HG03571 (cell line): ENCODE data around the gene GP1BA.

ENCODE experiments used
- ATAC-seq: cut with Tn5 transposase; IDR thresholded peaks from one replicate; pipeline ENCODE4 v1.9.1; 2021; ENCODE audit not compliant: unreplicated experiment

GP1BA gene

DNA sequence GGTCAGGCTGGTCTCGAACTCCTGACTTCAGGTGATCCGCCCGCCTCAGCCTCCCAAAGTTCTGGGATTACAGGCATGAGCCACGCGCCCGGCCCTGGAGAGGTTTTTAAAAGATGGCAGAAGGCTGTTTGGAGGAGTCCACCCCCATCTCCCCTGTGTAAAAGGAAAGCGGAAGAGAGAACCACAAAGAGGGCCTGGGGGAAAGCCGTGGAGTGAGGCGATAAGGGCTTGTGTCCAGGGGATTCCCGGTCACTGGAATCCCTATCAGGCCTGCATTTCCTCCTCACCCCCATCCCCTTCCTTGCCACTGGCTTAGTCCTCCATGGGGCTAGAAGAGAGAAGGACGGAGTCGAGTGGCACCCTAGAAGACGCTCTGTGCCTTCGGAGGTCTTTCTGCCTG, at the start of gene GP1BA:
TSS of gene GP1BA (plus strand) at position 315 of the 400 bp plus-strand sequence. CDS start 328 bp downstream, outside the sequence.
- no peak for ATAC-seq

DNA sequence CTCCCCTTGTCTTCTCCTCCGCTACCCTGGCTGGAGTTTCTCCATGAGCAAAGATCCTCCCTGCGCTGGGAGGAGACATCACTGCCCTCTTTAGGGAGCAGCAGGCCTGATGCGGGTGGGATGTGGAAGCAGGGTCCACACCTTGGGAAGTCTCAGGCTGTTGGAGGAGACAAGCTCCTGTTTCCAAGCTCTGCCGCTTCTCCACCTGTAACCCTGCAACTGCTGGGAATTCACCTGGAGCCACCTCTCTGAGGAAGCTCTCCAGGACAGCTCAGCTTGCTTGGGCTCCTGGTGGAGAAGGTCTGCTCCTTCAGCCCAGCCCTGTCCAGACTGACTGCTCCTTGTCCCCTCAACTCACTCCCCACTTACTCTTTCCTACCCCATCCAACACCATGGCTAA, 47.6 kb upstream of the GP1BA start:
- ATAC-seq, result no peak

DNA sequence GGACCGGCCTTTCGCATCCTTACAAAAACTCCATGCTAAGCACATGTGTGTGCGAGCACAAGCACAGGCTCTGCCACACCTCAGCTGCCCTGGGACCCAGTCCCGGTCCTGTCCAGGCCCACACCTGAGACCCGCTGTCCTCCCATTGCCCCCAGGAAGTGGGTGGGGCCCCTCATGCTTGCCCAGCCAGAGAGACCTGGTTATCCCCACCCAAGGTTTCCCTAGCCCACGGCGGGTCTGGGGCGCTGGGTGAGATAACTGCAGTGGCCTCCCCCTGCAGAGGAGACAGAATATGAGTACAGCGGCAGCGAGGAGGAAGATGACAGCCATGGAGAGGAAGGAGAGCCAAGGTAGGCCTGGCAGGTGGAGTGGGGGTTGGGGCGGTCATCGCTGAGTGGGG, 45.2 kb upstream of the GP1BA start:
- no peak for ATAC-seq

DNA sequence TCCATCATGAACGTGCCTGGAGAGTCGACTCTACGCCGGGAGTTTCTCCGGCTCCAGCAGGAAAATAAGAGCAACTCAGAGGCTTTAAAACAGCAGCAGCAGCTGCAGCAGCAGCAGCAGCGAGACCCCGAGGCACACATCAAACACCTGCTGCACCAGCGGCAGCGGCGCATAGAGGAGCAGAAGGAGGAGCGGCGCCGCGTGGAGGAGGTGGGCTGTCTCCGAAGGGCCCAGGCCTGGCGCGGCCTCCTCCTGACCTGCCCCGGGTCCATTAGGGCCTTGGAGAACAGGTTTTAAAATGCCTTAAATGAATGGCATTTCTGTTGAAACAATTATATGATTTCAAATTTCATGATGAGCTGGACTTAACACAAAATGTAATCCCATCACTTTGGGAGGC, 44.5 kb upstream of the GP1BA start:
- no peak for ATAC-seq

DNA sequence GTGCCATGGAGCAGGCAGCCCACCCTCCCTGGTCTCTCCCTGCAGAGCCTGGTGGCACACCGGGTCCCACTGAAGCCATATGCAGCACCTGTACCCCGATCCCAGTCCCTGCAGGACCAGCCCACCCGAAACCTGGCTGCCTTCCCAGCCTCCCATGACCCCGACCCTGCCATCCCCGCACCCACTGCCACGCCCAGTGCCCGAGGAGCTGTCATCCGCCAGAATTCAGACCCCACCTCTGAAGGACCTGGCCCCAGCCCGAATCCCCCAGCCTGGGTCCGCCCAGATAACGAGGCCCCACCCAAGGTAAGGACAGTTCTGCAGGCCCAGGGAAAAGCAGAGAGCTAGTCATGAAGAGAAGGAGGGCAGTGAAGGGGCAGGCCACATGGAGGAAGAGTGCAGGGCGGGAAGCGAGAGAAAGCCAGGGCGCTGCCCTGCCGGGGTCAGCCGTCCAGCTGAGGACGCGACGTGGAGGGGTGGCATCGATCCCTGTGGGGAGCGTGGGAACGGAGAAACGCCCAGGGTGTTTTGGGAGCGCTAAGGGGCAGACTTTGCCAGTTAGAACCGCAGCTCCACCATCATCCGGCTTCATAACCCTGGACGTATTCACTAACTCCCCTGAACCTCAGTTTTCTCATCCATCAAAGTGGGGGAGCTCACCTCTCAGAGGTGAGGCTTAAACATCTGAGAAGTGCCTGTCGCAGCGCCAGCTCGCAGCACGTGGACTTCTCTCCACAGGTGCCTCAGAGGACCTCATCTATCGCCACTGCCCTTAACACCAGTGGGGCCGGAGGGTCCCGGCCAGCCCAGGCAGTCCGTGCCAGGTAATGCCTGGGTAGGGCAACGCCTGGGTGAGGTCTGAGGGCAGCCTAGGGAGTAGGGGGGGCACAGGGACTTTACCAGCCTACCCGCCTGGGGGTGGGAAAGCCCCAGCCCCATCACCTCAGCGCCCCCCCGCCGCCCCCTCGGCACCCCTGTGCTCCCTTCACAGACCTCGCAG, 40.4 kb upstream of the GP1BA start:
- ATAC-seq, result no peak

DNA sequence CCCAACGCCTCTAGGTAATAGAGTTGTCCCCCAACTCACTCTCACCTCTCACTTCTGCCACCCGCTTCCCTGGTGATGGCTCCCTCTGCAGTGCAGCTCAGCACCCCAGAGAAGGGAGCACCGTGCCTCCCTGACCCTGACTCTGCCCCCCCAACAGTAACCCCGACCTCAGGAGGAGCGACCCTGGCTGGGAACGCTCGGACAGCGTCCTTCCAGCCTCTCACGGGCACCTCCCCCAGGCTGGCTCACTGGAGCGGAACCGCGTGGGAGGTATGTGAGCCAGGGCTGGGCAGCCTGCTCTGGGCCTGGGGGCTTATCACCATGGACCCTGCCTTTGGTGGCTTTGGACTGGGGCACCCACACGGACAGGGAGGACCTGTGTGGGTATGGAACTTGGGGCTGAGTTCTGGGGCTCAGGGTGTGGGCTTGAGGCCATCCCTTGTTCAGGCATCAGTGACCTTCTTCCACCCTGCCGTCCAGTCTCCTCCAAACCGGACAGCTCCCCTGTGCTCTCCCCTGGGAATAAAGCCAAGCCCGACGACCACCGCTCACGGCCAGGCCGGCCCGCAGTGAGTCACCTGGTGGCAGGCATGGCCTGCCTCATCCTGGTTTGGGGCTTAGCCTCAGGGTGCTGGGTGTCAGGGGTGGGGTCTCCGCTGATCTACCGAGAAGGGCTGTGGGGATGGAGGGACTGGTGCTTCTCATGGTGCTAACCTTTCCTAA, 39.4 kb upstream of the GP1BA start:
- ATAC-seq, result no peak

DNA sequence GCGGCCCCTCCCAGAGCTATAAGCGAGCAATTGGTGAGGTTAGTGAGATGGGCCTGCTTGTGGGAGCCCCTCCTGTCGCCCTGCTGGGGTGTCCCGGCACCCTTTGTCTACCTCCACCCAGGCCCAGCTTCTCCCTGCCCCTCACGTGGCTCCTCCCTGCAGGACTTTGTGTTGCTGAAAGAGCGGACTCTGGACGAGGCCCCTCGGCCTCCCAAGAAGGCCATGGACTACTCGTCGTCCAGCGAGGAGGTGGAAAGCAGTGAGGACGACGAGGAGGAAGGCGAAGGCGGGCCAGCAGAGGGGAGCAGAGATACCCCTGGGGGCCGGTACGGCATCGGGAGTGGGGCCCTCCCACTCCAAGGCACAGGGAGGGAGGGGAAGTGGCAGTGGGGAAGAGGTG, 38.8 kb upstream of the GP1BA start:
- ATAC-seq, result no peak

DNA sequence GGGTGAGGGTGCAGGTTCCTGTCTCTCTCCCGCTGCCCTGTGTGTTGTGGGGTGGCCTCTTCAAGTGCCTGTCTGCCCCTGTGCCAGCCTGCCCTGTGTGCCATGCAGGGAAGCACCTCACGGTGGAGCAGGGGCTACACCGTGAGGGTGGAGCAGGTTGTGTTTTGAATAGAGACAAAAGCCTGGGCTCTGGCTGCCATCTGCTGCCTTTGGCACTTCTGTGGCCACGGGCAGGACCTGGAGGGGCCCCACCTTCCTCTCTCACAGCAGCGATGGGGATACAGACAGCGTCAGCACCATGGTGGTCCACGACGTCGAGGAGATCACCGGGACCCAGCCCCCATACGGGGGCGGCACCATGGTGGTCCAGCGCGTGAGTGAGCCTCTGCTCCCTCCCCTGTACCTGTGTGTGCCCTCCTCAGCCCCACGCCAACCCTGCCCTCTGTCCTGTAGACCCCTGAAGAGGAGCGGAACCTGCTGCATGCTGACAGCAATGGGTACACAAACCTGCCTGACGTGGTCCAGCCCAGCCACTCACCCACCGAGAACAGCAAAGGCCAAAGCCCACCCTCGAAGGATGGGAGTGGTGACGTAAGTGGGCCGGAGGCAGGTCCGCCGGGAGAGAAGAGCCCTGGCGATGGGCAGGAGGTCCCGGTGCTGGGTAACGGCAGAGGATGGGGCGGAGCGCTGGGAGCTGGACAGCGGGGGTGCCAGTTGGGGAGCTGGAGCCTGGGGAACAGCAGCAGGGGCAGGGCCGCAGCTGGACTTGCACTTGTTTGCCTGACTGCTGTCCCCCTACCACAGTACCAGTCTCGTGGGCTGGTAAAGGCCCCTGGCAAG, 38.1 kb upstream of the GP1BA start:
- ATAC-seq, result no peak

DNA sequence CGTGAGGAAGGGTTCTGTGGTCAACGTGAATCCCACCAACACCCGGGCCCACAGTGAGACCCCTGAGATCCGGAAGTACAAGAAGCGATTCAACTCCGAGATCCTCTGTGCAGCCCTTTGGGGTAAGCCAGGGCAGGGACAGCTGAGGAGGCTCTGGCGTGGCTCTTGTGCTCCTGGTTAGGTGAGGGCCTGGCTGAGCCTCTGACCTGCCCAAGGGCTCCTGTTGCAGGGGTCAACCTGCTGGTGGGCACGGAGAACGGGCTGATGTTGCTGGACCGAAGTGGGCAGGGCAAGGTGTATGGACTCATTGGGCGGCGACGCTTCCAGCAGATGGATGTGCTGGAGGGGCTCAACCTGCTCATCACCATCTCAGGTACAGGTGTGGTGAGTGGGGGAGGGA, 37.0 kb upstream of the GP1BA start:
- ATAC-seq, result no peak

DNA sequence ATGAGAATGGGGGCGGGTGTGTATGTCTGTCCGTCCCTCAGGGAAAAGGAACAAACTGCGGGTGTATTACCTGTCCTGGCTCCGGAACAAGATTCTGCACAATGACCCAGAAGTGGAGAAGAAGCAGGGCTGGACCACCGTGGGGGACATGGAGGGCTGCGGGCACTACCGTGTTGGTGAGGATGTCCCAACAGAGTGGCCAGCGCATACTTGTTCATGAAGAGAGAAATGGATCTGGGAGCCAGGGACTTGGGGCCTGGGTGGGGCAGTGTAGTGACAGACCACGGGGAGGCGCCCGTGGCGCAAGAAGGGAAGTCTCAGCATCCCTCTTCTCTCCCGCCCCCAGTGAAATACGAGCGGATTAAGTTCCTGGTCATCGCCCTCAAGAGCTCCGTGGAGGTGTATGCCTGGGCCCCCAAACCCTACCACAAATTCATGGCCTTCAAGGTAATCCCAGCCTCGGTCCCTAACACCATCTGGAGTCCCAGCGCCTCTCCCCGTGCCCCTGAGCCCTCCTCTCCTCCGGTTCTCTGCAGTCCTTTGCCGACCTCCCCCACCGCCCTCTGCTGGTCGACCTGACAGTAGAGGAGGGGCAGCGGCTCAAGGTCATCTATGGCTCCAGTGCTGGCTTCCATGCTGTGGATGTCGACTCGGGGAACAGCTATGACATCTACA, 36.3 kb upstream of the GP1BA start:
- no peak for ATAC-seq

DNA sequence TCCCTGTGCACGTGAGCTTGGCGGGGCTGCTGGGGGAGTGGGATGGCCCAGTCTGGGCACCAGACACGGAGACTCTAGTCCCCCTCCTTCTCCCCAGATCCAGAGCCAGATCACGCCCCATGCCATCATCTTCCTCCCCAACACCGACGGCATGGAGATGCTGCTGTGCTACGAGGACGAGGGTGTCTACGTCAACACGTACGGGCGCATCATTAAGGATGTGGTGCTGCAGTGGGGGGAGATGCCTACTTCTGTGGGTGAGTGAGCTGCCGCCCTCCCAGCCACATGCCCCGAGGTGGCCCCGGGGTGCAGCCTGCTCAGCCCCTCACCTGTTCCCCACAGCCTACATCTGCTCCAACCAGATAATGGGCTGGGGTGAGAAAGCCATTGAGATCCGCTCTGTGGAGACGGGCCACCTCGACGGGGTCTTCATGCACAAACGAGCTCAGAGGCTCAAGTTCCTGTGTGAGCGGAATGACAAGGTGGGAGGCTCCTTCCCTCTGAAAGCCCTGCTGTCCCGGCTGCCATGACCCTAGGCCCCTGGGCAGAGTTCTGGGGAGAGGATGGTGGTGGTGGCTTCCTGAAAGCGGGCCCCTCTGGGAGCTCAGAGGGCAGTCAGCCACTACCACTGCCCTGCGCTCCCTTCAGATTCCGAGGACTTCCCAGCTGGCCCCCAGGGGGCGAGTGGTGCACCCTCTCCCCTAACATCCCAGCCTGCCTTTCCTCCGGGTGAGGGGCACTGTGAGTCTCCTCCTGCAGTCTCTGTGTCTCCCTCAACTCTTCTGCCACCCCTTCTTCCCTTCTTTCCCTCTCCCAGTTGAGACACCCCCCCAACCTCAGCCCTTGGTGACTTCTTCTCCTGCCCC, 35.5 kb upstream of the GP1BA start:
- ATAC-seq, result no peak

DNA sequence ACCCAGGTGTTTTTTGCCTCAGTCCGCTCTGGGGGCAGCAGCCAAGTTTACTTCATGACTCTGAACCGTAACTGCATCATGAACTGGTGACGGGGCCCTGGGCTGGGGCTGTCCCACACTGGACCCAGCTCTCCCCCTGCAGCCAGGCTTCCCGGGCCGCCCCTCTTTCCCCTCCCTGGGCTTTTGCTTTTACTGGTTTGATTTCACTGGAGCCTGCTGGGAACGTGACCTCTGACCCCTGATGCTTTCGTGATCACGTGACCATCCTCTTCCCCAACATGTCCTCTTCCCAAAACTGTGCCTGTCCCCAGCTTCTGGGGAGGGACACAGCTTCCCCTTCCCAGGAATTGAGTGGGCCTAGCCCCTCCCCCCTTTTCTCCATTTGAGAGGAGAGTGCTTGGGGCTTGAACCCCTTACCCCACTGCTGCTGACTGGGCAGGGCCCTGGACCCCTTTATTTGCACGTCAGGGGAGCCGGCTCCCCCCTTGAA, 34.8 kb upstream of the GP1BA start:
- ATAC-seq, result no peak

DNA sequence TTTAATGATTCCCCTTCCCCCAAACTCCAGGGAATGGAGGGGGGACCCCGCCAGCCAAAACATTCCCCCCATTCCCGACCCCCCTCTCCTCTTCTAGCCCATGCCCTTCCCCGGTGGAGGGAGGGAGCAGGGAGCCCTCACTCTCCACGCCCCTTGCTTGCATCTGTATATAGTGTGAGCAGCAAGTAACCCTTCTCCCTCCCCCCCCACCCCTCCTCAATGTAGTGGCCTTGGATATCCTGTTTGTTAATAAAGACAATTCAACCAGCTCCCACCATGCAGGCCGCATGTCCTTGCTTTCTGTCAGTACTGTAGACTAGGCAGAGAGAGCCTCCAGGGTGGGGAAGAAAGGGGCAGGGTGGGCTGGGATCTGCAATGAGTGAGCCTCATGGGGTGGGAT, 34.3 kb upstream of the GP1BA start:
- no peak for ATAC-seq

DNA sequence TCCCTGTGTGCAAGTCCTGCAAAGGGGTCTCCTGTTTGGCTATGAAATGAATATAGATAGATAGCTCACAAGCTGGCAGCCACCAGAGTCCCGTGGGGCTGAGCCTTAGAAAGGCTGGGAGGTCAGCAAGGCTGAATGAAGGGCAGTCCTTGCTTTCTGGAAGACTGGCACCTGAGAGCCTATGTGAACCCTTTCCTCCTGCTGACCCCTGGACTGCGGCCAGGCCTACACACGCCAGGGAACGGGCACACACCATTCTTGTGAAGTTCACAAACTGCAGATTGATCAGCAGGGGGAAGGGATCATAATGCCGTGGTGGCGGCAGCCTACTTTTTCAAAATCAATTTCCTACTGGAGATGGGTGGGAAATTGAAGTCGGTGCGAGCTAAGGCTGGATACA, 33.7 kb upstream of the GP1BA start:
- no peak for ATAC-seq

DNA sequence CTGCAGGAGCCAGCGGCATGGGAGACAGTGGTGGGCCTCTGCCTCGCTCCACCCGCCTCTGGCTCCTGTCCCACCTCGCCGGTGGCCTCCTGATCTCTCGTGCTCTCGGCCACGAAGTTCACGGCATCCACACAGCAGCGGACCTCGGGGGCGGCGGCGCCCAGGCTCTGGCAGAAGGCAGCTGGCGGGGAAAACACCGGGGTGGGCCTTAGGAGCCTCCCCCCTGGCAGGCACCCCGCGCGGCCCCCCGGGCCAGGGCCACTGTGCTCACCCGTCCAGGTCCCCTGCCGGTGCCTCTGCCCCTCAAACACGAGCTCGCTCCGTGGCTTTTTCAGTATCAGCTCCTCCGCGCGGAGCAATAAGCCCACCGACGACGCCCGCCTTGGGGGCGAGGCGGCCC, 33.1 kb upstream of the GP1BA start:
- no peak for ATAC-seq

DNA sequence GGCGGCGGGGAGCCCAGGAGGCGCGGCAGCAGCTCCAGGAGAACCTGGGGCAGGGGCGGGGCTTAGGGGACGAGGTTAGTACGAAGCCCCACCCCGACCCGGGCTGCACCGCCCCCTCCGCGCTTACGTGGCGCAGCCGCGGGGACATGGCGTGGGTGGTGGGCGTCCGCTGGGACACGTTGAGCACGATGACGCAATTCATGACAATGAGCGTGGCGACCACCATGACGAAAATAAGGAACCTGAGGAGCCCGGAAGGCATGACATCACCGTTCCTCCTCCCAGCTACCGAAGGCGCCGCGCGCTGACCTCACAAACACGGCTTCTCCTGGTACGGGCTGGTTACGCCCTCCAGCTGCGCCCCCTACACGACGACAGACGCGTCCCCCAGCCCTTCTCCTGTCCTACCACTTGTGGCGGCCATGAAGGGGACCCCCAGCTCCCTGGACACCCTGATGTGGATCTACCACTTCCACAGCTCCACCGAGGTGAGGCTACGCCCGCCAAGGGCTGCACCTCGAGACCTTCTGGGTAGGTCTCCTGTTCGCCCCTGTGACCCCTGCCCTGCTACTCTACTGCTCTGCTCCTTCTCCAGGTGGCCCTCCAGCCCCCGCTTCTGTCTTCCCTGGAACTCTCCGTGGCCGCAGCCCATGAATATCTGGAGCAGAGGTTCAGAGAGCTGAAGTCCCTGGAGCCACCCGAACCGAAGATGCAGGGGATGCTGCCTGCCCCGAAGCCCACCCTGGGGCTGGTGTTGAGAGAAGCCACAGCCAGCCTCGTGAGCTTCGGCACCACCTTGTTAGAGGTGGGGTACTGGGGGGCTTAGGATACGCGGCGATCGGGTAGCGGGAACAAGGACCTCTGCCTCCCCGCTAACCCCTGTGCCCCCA, 32.5 kb upstream of the GP1BA start, which contains the start of gene C17orf107:
TSS of gene C17orf107 (plus strand) at position 196 of the 890 bp plus-strand sequence. CDS start at position 423, 227 bp downstream.
- no peak for ATAC-seq

DNA sequence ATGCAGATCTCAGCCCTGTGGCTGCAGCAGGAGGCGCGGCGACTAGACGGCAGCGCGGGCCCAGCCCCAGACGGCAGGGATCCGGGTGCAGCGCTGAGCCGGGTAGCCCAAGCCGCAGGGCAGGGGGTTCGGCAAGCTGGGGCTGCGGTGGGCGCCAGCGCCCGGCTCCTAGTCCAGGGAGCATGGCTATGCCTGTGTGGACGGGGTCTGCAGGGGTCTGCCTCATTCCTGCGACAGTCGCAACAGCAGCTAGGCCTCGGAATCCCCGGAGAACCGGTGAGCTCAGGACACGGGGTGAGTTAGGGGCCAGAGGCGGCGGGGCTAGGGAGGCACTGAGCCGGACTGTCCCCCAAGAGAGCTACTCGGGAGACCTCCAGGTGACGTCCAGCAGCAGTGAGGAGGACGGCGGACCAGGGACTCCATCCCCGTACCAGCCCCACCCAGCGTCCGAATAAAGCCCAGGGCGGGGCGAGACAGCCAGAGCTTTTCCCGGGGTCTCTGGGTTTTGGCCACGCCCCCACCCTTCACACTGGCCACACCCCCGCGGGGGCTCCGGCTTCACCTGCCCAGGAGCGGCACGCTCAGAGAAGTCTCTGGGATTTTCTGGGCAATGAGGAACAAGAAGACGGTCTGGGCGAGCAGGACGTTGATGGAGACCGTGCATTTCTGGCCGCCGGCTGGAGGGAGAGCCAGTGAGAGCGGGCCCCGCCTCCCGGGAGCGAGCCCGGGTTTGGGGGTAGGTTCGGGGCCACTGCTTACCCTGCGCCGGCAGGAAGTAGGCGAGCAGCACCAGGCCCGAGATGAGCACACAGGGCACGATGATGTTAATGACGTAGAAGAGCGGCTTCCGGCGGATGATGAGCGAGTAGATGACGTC, 31.6 kb upstream of the GP1BA start:
- ATAC-seq, result no peak
